H1 (cell line): ENCODE results near the gene TMEM187. TPM values are rescaled to one million over a fixed set of nuclear protein-coding genes. Genes with fewer than 3 reads are reported as not detected.

Source experiments
- CTCF ChIA-PET: fragments of 300-600 bp; sonication (Branson Sonifier 250); formaldehyde crosslinking; loops from one replicate; lab custom pipeline; 2021; ENCODE audit not compliant: partially characterized antibody; lab: Charles Lee
- POLR2A ChIA-PET: fragments of 300-600 bp; sonication (Branson Sonifier 250); formaldehyde crosslinking; loops from one replicate; lab custom pipeline; 2021; ENCODE audit warnings: inconsistent platforms; ENCODE audit not compliant: partially characterized antibody; lab: Charles Lee
- DNase-seq, 2 experiments: peaks; one replicate each; pipeline versions ENCODE4 v3.0.0 to v3.0.0-alpha.2; 2010 to 2022; ENCODE audit warnings: low spot score in 2 of 2, low read depth in 1 of 2, mixed read lengths in 1 of 2
- FAIRE-seq: peaks from 2 replicates; lab custom pipeline; 2011; peaks lifted over from hg19 to GRCh38; lab: Jason Lieb, UNC
- H2AFZ ChIP-seq: 2 replicates; pipeline ENCODE4 v1.8.1; 2012; ENCODE audit warnings: low read length, inconsistent platforms
- H2AK5ac ChIP-seq: 2 replicates; pipeline ENCODE4 v1.6.1; 2013; ENCODE audit warnings: low read depth, low read length
- H2BK120ac ChIP-seq: replicated peaks from 2 replicates; pipeline ENCODE3; 2013; ENCODE audit warnings: low read depth, low read length, inconsistent platforms
- H2BK12ac ChIP-seq: 2 replicates; pipeline ENCODE4 v1.6.1; 2013; ENCODE audit warnings: low read depth, low read length
- H2BK15ac ChIP-seq: 2 replicates; pipeline ENCODE4 v1.6.1; 2013; ENCODE audit warnings: low read length
- H2BK20ac ChIP-seq: 2 replicates; pipeline ENCODE4 v1.6.1; 2013; ENCODE audit warnings: low read length
- H2BK5ac ChIP-seq: 2 replicates; pipeline ENCODE4 v1.6.1; 2013; ENCODE audit warnings: low read depth, low read length
- H3K14ac ChIP-seq: 2 replicates; pipeline ENCODE4 v1.6.1; 2013; ENCODE audit warnings: inconsistent platforms; ENCODE audit not compliant: insufficient read length
- H3K18ac ChIP-seq: 2 replicates; pipeline ENCODE4 v1.6.1; 2013; ENCODE audit warnings: low read length; ENCODE audit errors: extremely low read depth
- H3K23ac ChIP-seq: 2 replicates; pipeline ENCODE4 v1.6.1; 2013; ENCODE audit warnings: inconsistent platforms; ENCODE audit not compliant: insufficient read length
- H3K23me2 ChIP-seq: 2 replicates; pipeline ENCODE4 v1.6.1; 2013; ENCODE audit warnings: low read depth, low read length
- H3K27ac ChIP-seq: 2 replicates; pipeline ENCODE4 v1.6.1; 2011; ENCODE audit warnings: low read depth, low read length, inconsistent platforms
- H3K27me3 ChIP-seq, 4 experiments: replicated peaks in 1 of 4; 1 replicate in 1 of 4; 2 replicates in 3 of 4; pipeline versions ENCODE4 v1.6.1 to v1.8.1; 2011 to 2013; ENCODE audit warnings: low read length in 3 of 4, mild to moderate bottlenecking in 3 of 4, inconsistent platforms in 2 of 4, mixed read lengths in 2 of 4, moderate library complexity in 1 of 4; ENCODE audit not compliant: control insufficient read depth in 3 of 4, insufficient read depth in 3 of 4; ENCODE audit errors: extremely low read depth in 1 of 4
- H3K36me3 ChIP-seq, 4 experiments: 2 replicates each; pipeline versions ENCODE4 v1.6.1 to v1.8.1; 2011 to 2013; ENCODE audit warnings: mild to moderate bottlenecking in 4 of 4, low read length in 3 of 4, moderate library complexity in 2 of 4, control low read depth in 1 of 4, inconsistent platforms in 1 of 4; ENCODE audit not compliant: insufficient read depth in 4 of 4, control insufficient read depth in 2 of 4
- H3K4ac ChIP-seq: replicated peaks from 2 replicates; pipeline ENCODE3; 2013; ENCODE audit warnings: low read length, low read depth, mixed read lengths, inconsistent platforms; ENCODE audit not compliant: insufficient read length
- H3K4me1 ChIP-seq, 4 experiments: replicated peaks in 1 of 4; 1 replicate in 1 of 4; 2 replicates in 3 of 4; pipeline versions ENCODE4 v1.6.1 to v1.8.1; 2011 to 2013; ENCODE audit warnings: low read length in 3 of 4, inconsistent platforms in 2 of 4, mixed read lengths in 1 of 4; ENCODE audit not compliant: insufficient read depth in 4 of 4, control insufficient read depth in 3 of 4
- H3K4me2 ChIP-seq, 2 experiments: 2 replicates each; pipeline versions ENCODE4 v1.6.1 to v1.8.1; 2011 to 2013; ENCODE audit warnings: low read depth in 2 of 2, low read length in 2 of 2, control low read depth in 1 of 2, inconsistent platforms in 1 of 2, mild to moderate bottlenecking in 1 of 2; ENCODE audit not compliant: insufficient read depth in 1 of 2
- H3K4me3 ChIP-seq, 4 experiments: fragments of 200-600, 300-600 bp in 1 of 4; sonication (generic), shearing (Covaris generic), sonication (Bioruptor Twin) in 1 of 4; 2 replicates each; pipeline versions ENCODE4 v1.5.1 to v1.8.1; 2011 to 2016; ENCODE audit warnings: low read length in 4 of 4, low read depth in 3 of 4, control low read depth in 2 of 4, inconsistent platforms in 2 of 4, mild to moderate bottlenecking in 2 of 4, mixed read lengths in 1 of 4, moderate library complexity in 1 of 4; ENCODE audit not compliant: insufficient read depth in 2 of 4; ENCODE audit errors: extremely low read depth in 1 of 4
- H3K56ac ChIP-seq: replicated peaks from 2 replicates; pipeline ENCODE3; 2013; ENCODE audit warnings: low read depth, mild to moderate bottlenecking, mixed read lengths, low read length, inconsistent platforms; ENCODE audit not compliant: insufficient read length
- H3K79me1 ChIP-seq: 2 replicates; pipeline ENCODE4 v1.6.1; 2013; ENCODE audit warnings: low read depth, low read length, control low read depth
- H3K79me2 ChIP-seq, 2 experiments: 2 replicates each; pipeline versions ENCODE4 v1.6.1 to v1.8.1; 2012 to 2013; ENCODE audit warnings: low read length in 2 of 2, mild to moderate bottlenecking in 2 of 2, inconsistent platforms in 1 of 2; ENCODE audit not compliant: insufficient read depth in 2 of 2, control insufficient read depth in 1 of 2
- H3K9ac ChIP-seq, 4 experiments: replicated peaks in 1 of 4; 1 replicate in 1 of 4; 2 replicates in 3 of 4; pipeline versions ENCODE4 v1.6.1 to v1.8.1; 2011 to 2013; ENCODE audit warnings: low read depth in 3 of 4, low read length in 3 of 4, control low read depth in 2 of 4, mild to moderate bottlenecking in 2 of 4, moderate library complexity in 2 of 4, inconsistent platforms in 1 of 4; ENCODE audit errors: extremely low read depth in 1 of 4
- H3K9me3 ChIP-seq, 2 experiments: 2 replicates each; pipeline versions ENCODE4 v1.6.1 to v1.8.1; 2012 to 2013; ENCODE audit warnings: mild to moderate bottlenecking in 2 of 2, moderate library complexity in 2 of 2, control low read depth in 1 of 2, inconsistent platforms in 1 of 2, low read depth in 1 of 2, low read length in 1 of 2, mixed read lengths in 1 of 2; ENCODE audit not compliant: insufficient read depth in 2 of 2
- H4K20me1 ChIP-seq, 2 experiments: replicated peaks in 1 of 2; 2 replicates each; pipeline versions ENCODE3 to v1.8.1; 2011 to 2013; ENCODE audit warnings: inconsistent platforms in 2 of 2, low read length in 2 of 2, mild to moderate bottlenecking in 1 of 2; ENCODE audit not compliant: insufficient read depth in 2 of 2, control insufficient read depth in 1 of 2
- H4K5ac ChIP-seq: 2 replicates; pipeline ENCODE4 v1.6.1; 2013; ENCODE audit warnings: low read length, low read depth, mixed read lengths, inconsistent platforms; ENCODE audit not compliant: insufficient read length
- H4K8ac ChIP-seq: 2 replicates; pipeline ENCODE4 v1.8.0; 2013; ENCODE audit warnings: mild to moderate bottlenecking, moderate library complexity, low read length, inconsistent platforms; ENCODE audit not compliant: insufficient read depth; ENCODE audit errors: extremely low read depth
- H4K91ac ChIP-seq: replicated peaks from 2 replicates; pipeline ENCODE3; 2013; ENCODE audit warnings: low read length, mixed read lengths, inconsistent platforms; ENCODE audit not compliant: insufficient read length
- MAFK ChIP-seq: IDR thresholded peaks from 2 replicates; pipeline ENCODE4 v1.6.1; 2012; ENCODE audit warnings: low read depth, mild to moderate bottlenecking, improper control_type of control experiment, low read length
- RAD21 ChIP-seq, 2 experiments: IDR thresholded peaks in 1 of 2; conservative IDR thresholded peaks in 1 of 2; 2 replicates each; pipeline ENCODE4 v1.6.1; 2011; ENCODE audit warnings: low read depth in 2 of 2, low read length in 2 of 2, improper control_type of control experiment in 1 of 2, inconsistent platforms in 1 of 2, mild to moderate bottlenecking in 1 of 2, moderate library complexity in 1 of 2
- RBBP5 ChIP-seq: IDR thresholded peaks from 2 replicates; pipeline ENCODE4 v1.7.1; 2012; ENCODE audit warnings: low read depth, mild to moderate bottlenecking, inconsistent platforms, low read length, moderate library complexity, borderline replicate concordance
- RXRA ChIP-seq: IDR thresholded peaks from 2 replicates; pipeline ENCODE4 v1.6.1; 2011; ENCODE audit warnings: low read depth, mild to moderate bottlenecking, low read length, moderate library complexity; ENCODE audit not compliant: insufficient read depth
- SIX5 ChIP-seq: IDR thresholded peaks from 2 replicates; pipeline ENCODE4 v1.6.1; 2011; ENCODE audit warnings: mild to moderate bottlenecking, low read depth, low read length
- WGBS, 2 experiments: shearing (Covaris generic) in 1 of 2; methylation state at CpG; one replicate each; pipeline versions ENCODE4 v1.1.6 to v1.1.7; 2013 to 2015; ENCODE audit warnings: low lambda C conversion rate in 2 of 2, mixed read lengths in 2 of 2, inconsistent platforms in 1 of 2, low coverage in 1 of 2, missing lambda C conversion rate in 1 of 2; ENCODE audit not compliant: insufficient replicate concordance in 2 of 2, insufficient coverage in 1 of 2, insufficient read length in 1 of 2; ENCODE audit errors: extremely low coverage in 1 of 2, missing lambda C conversion rate in 1 of 2; 5-methylcytosine and 5-hydroxymethylcytosine counted together
- polyA plus RNA-seq, 7 experiments: library from polyadenylated mRNA; depleted of rRNA in 3 of 7; stranded (reverse) in 5 of 7; unstranded in 2 of 7; fragments of >200 nt in 5 of 7; fragments of 200-250 nt in 2 of 7; gene quantifications; 1 replicate in 5 of 7; 2 replicates in 1 of 7; 4 replicates in 1 of 7; pipeline versions ENCODE4 v1.2.1 to v1.2.3, GENCODE V29; 2011 to 2013; ENCODE audit warnings: missing spikeins in 2 of 7, mixed read lengths in 2 of 7
- total RNA-seq: library from RNA; stranded (reverse); fragmentation: NEBNext Ultra II Directional; extraction: Animal tissue kit (Norgen Biotek cat#: 25700); gene quantifications from 2 replicates; pipeline ENCODE4 v1.2.1, GENCODE V29; 2021
- TF ChIP-seq, protein P1 (sequence below), 3 experiments: IDR thresholded peaks; 1 replicate in 2 of 3; 2 replicates in 1 of 3; pipeline versions ENCODE4 v1.5.1 to v1.6.1; 2011; ENCODE audit warnings: low read length in 3 of 3, mild to moderate bottlenecking in 3 of 3, inconsistent platforms in 2 of 3, low read depth in 1 of 3, moderate library complexity in 1 of 3; ENCODE audit not compliant: insufficient read depth in 1 of 3; ENCODE audit errors: control extremely low read depth in 1 of 3

The TMEM187 gene
- total and polyA plus RNA-seq, 2 of the 8 experiments (the other 6 are each of a cell fraction or from before 2014, with no cell fraction given), result 5.0 to 14.5 TPM

DNA sequence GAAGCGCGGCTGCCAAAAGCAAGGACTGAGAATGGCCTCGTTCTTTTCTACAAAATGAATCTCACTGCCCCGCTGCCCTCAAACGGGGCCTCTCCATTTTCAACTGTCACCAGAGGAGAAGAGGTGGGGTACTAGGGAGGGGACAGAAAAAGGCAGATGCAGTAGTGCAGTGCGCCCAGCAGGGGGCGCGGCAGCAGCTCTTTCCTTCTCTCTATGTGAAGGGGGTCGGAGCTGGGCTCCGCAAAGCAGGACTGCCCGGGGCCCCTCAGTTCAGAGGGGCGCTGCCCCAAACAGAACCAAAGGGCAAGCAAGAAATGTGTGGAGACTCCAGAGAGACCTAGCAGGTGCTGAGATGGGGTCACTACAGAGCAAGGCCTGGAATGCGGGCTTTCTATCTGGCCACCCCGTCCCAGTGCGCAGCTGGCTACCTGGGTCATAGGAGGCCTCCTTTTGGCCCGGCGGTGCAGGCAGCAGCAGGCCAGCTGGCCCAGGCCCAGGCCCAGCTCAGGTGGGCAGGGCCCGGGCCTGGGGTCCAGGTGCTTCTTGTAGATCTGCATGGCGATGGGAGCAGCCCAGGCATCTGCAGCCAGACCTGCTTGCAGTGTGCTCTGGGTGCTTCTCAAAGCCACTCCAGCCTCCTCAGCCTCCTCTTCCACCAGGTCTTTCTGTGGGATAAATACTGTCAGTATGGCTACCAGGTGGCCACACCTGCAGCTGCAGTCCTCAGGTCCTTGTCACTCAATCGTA is 41.2 kb downstream of the TMEM187 start:
- Histone ChIP-seq H4K91ac (no peak overlapping the region), H2BK120ac (no peak overlapping the region), H3K4ac (no peak overlapping the region), H3K4me3 (no peak overlapping the region), H3K79me1 (no peaks in the 10 kb centered on the region), H2BK12ac (no peak overlapping the region), H2BK5ac (no peak overlapping the region), H2AFZ (no peak overlapping the region), H3K4me1 (peaks cover 0 to 7% (median 3%) of the 10 kb centered on the region in 4 experiments; a peak in 4 of 7 replicates), H3K23ac (no peak overlapping the region), H3K9me3 (no peaks in the 10 kb centered on the region), H2BK20ac (no peak overlapping the region), H3K56ac (no peak overlapping the region), H3K9ac (no peak overlapping the region), H4K20me1 (no peaks in the 10 kb centered on the region), H2BK15ac (no peak overlapping the region), H4K5ac (no peak overlapping the region), H2AK5ac (no peak overlapping the region), H3K18ac (no peak overlapping the region), H3K14ac (no peak overlapping the region), H3K79me2 (no peaks in the 10 kb centered on the region), H3K36me3 (peaks cover 2 to 11% (median 7%) of the 10 kb centered on the region in 4 experiments; a peak in 3 of 8 replicates), H3K4me2 (no peak overlapping the region), H3K27me3 (no peaks in the 10 kb centered on the region), H4K8ac (no peak overlapping the region; the same call in 1 of the 2 replicates), H3K23me2 (no peaks in the 10 kb centered on the region), H3K27ac (no peak overlapping the region)
- POLR2A ChIA-PET, result interaction anchor here (0.8 to 2.9 kb wide), 7 partner anchors 10 to 84 kb away, joined by 3 to 15 read pairs (median 5); partner anchors contain the start of gene HCFC1
- peak in 1 of 2 experiments; percentile 72 for DNase-seq
- no peak for TF ChIP-seq MAFK
- TF ChIP-seq RAD21 (IDR thresholded peaks at IDR 0.05 in 1 of 2, conservative IDR thresholded peaks at IDR 0.05 in 1 of 2; ENCODE audit: low read depth in 2 of 2, low read length in 2 of 2), result peak; percentile 59 to 62
- TF ChIP-seq RBBP5, result no peak
- no peak for TF ChIP-seq RXRA
- TF ChIP-seq, protein P1, sequence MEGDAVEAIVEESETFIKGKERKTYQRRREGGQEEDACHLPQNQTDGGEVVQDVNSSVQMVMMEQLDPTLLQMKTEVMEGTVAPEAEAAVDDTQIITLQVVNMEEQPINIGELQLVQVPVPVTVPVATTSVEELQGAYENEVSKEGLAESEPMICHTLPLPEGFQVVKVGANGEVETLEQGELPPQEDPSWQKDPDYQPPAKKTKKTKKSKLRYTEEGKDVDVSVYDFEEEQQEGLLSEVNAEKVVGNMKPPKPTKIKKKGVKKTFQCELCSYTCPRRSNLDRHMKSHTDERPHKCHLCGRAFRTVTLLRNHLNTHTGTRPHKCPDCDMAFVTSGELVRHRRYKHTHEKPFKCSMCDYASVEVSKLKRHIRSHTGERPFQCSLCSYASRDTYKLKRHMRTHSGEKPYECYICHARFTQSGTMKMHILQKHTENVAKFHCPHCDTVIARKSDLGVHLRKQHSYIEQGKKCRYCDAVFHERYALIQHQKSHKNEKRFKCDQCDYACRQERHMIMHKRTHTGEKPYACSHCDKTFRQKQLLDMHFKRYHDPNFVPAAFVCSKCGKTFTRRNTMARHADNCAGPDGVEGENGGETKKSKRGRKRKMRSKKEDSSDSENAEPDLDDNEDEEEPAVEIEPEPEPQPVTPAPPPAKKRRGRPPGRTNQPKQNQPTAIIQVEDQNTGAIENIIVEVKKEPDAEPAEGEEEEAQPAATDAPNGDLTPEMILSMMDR (IDR thresholded peaks at IDR 0.05; ENCODE audit: control extremely low read depth in 1 of 3, insufficient read depth in 1 of 3, low read depth in 1 of 3, low read length in 3 of 3), result peak in 2 of 3 experiments; percentile 62 to 63; a peak in 3 of 4 replicates
- TF ChIP-seq SIX5, result no peak
- WGBS, 2 experiments, result 78% methylated on average over 12 of the region's 20 CpGs; no CpG with 5 or more reads in 1 of the 2 experiments
- CTCF ChIA-PET, result interaction anchor here (0.8 to 4.1 kb wide), 25 partner anchors 9 to 227 kb away, joined by 3 to 29 read pairs (median 5); partner anchors contain the start of genes HCFC1 and TMEM187
- no peak for FAIRE-seq
